Activated CD8-positive, alpha-beta T cell treated with anti-CD3 and anti-CD28 coated beads, Interleukin-2, amount 10 ng/mL, durations not matched to agents 7 days and 5 days (primary cell): ENCODE measurements around the gene NOX3. TPM values are rescaled to one million over a fixed set of nuclear protein-coding genes. Genes with fewer than 3 reads are reported as not detected.
"Not testable (repeated sequence)": the region's sequence is repeated elsewhere in the genome, so short reads cannot be mapped to it uniquely, and the experiment has no call there.

Experiments
- ATAC-seq: fragments of 150-1000 bp; cut with Tn5 transposase; one replicate; pipeline ENCODE4 v1.10.0; 2021; ENCODE audit warnings: moderate library complexity
- CTCF ChIA-PET: fragments of 350-600 bp; sonication (Branson Sonifier 250); formaldehyde crosslinking; loops from one replicate; lab custom pipeline; 2021; ENCODE audit warnings: antibody characterized with exemption; lab: Charles Lee
- POLR2A ChIA-PET: fragments of 350-600 bp; sonication (Branson Sonifier 250); formaldehyde crosslinking; loops from one replicate; lab custom pipeline; 2021; ENCODE audit warnings: antibody characterized with exemption; lab: Charles Lee
- DNase-seq: peaks from one replicate; pipeline ENCODE4 v3.0.0-alpha.2; 2020
- H3K27ac Mint-ChIP-seq: one replicate; pipeline ENCODE4 v1.8.0; 2021; ENCODE audit warnings: mild to moderate bottlenecking, mixed read lengths
- H3K27me3 Mint-ChIP-seq: one replicate; pipeline ENCODE4 v1.8.0; 2021; ENCODE audit warnings: low read depth, mixed read lengths
- H3K36me3 Mint-ChIP-seq: one replicate; pipeline ENCODE4 v1.8.0; 2021; ENCODE audit warnings: low read depth, mixed read lengths
- H3K4me1 Mint-ChIP-seq: one replicate; pipeline ENCODE4 v1.8.0; 2021; ENCODE audit warnings: low read depth, mixed read lengths
- H3K4me3 Mint-ChIP-seq: one replicate; pipeline ENCODE4 v1.8.0; 2021; ENCODE audit warnings: mild to moderate bottlenecking, mixed read lengths
- H3K9me3 Mint-ChIP-seq: one replicate; pipeline ENCODE4 v1.8.0; 2022; ENCODE audit warnings: mixed read lengths; ENCODE audit not compliant: insufficient read depth
- total RNA-seq, 2 experiments: library from RNA; stranded (reverse); gene quantifications; one replicate each; pipeline ENCODE4 v1.2.3, GENCODE V29; 2021

Gene NOX3
- total RNA-seq, 2 experiments from 2014 or later, result not detected

- no peaks in the 10 kb centered on the region for H3K4me1 Mint-ChIP-seq
- POLR2A ChIA-PET, result interaction anchor here (1.1 kb wide), 1 partner anchor 13 kb away, joined by 3 read pairs; no protein-coding TSS in a partner anchor
- H3K27ac Mint-ChIP-seq, result no peak overlapping the region
- CTCF ChIA-PET, result no interaction called here
- DNase-seq (no peak), ATAC-seq (no peak)
- no peaks in the 10 kb centered on the region for H3K9me3 Mint-ChIP-seq
- H3K27me3 Mint-ChIP-seq, result peaks cover 2% of the 10 kb centered on the region
- no peaks in the 10 kb centered on the region for H3K36me3 Mint-ChIP-seq
- H3K4me3 Mint-ChIP-seq, result no peak overlapping the region
Measured at GRCh38 chr6:155373276-155373675, 82.4 kb downstream of the NOX3 start.

GRCh38 chr6:155372256-155372655 lies 83.4 kb downstream of the NOX3 start:
- H3K4me1 Mint-ChIP-seq, result no peaks in the 10 kb centered on the region
- H3K36me3 Mint-ChIP-seq, result no peaks in the 10 kb centered on the region
- no peak overlapping the region for H3K4me3 Mint-ChIP-seq
- H3K27ac Mint-ChIP-seq, result no peak overlapping the region
- no peak for DNase-seq
- POLR2A ChIA-PET, result no interaction called here
- CTCF ChIA-PET, result no interaction called here
- peaks cover 2% of the 10 kb centered on the region for H3K27me3 Mint-ChIP-seq
- no peaks in the 10 kb centered on the region for H3K9me3 Mint-ChIP-seq
- no peak for ATAC-seq

GRCh38 chr6:155371230-155371629 lies 84.4 kb downstream of the NOX3 start:
- CTCF ChIA-PET, result no interaction called here
- H3K27me3 Mint-ChIP-seq, result peaks cover 2% of the 10 kb centered on the region
- no peak overlapping the region for H3K27ac Mint-ChIP-seq
- H3K9me3 Mint-ChIP-seq, result peaks cover under 1% of the 10 kb centered on the region
- no peak for ATAC-seq
- DNase-seq, result no peak
- no peaks in the 10 kb centered on the region for H3K36me3 Mint-ChIP-seq
- POLR2A ChIA-PET, result no interaction called here
- no peaks in the 10 kb centered on the region for H3K4me1 Mint-ChIP-seq
- H3K4me3 Mint-ChIP-seq, result no peak overlapping the region

DNA sequence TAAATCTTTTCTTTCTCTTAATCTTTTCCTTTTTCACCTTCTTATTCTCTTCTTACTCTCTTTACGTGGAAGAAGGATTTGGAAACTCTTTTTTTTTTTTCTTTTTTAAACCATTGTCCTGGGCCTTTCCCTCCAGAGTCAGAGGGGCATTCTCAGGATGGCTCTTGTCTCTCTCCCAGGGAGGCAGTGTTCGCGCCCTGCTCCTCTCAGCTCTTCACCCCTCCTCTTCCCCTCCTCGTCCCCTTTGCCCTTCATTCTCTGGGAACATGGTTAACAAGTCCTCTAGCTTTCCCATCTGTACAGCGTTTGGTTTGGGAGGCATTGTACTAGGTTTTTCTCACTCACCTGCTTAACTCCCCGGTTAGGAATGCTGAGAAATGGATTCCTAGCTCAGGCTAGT lies 89.3 kb downstream of the NOX3 start:
- peaks cover 10% of the 10 kb centered on the region for H3K9me3 Mint-ChIP-seq
- H3K36me3 Mint-ChIP-seq, result no peaks in the 10 kb centered on the region
- H3K27ac Mint-ChIP-seq, result no peak overlapping the region
- no peak for ATAC-seq
- no peak overlapping the region for H3K4me3 Mint-ChIP-seq
- DNase-seq, result no peak
- CTCF ChIA-PET, result no interaction called here
- H3K4me1 Mint-ChIP-seq, result no peaks in the 10 kb centered on the region
- POLR2A ChIA-PET, result no interaction called here
- H3K27me3 Mint-ChIP-seq, result peaks cover 2% of the 10 kb centered on the region

DNA sequence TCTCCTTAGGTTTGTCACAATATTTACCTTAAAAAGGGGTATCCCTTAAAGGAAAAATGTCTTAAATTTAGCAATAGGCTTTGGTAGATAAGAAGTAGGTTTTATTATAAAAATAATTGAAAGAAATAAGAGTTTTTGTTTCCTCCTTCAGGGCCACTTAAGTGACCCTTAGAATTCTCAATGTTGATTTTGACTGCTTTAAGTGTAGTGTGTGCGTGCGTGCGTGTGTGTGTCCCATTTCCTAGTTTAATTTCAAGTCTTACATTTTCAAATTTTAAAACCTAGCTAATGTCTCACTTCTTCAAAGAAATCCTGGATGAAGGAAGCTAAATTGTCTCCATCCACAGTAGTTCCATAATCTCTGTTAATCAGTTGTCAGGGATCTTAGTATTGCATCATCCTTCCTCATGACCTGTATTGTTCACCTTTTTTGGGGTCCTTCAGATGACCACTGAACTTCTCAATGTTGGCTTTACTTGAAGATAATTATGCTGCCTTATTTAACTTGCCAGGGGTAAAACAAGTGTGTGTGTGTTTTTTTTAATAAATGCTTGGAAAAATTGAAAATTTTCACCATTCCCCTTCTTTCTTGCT lies 90.7 kb downstream of the NOX3 start:
- CTCF ChIA-PET, result no interaction called here
- H3K27ac Mint-ChIP-seq, result no peak overlapping the region

GRCh38 chr6:155364021-155364420 lies 91.6 kb downstream of the NOX3 start:
- H3K4me3 Mint-ChIP-seq, H3K27ac Mint-ChIP-seq, DNase-seq, H3K36me3 Mint-ChIP-seq, CTCF ChIA-PET, ATAC-seq, H3K27me3 Mint-ChIP-seq, H3K4me1 Mint-ChIP-seq: not testable (repeated sequence)
- peaks cover 16% of the 10 kb centered on the region for H3K9me3 Mint-ChIP-seq
- POLR2A ChIA-PET, result interaction anchor here (0.8 kb wide), 1 partner anchor 23 kb away, joined by 3 read pairs; no protein-coding TSS in a partner anchor

More for the DNA sequence above, 90.7 kb downstream of the NOX3 start:
- no peak overlapping the region for H3K4me3 Mint-ChIP-seq
- POLR2A ChIA-PET, result no interaction called here
- H3K9me3 Mint-ChIP-seq, result peaks cover 16% of the 10 kb centered on the region
- ATAC-seq (no peak), DNase-seq (no peak)
- H3K36me3 Mint-ChIP-seq, result no peaks in the 10 kb centered on the region
- peaks cover 5% of the 10 kb centered on the region for H3K27me3 Mint-ChIP-seq
- no peaks in the 10 kb centered on the region for H3K4me1 Mint-ChIP-seq

- H3K27me3 Mint-ChIP-seq, H3K27ac Mint-ChIP-seq, CTCF ChIA-PET, DNase-seq, ATAC-seq, H3K36me3 Mint-ChIP-seq, H3K4me1 Mint-ChIP-seq, H3K4me3 Mint-ChIP-seq: not testable (repeated sequence)
- POLR2A ChIA-PET, result interaction anchor here (0.5 kb wide), 1 partner anchor 176 kb away, joined by 3 read pairs; no protein-coding TSS in a partner anchor
- peaks cover 16% of the 10 kb centered on the region for H3K9me3 Mint-ChIP-seq
Measured at GRCh38 chr6:155362968-155363632, 92.5 kb downstream of the NOX3 start.

GRCh38 chr6:155354167-155354566 lies 101.5 kb downstream of the NOX3 start:
- peaks cover 22% of the 10 kb centered on the region for H3K9me3 Mint-ChIP-seq
- ChIA-PET CTCF (no interaction called here), POLR2A (no interaction called here)
- DNase-seq (no peak), ATAC-seq (no peak)
- H3K27me3 Mint-ChIP-seq, result peaks cover 2% of the 10 kb centered on the region
- H3K4me3 Mint-ChIP-seq, result no peak overlapping the region
- H3K4me1 Mint-ChIP-seq, result no peaks in the 10 kb centered on the region
- H3K36me3 Mint-ChIP-seq, result peaks cover 2% of the 10 kb centered on the region
- H3K27ac Mint-ChIP-seq, result no peak overlapping the region

DNA sequence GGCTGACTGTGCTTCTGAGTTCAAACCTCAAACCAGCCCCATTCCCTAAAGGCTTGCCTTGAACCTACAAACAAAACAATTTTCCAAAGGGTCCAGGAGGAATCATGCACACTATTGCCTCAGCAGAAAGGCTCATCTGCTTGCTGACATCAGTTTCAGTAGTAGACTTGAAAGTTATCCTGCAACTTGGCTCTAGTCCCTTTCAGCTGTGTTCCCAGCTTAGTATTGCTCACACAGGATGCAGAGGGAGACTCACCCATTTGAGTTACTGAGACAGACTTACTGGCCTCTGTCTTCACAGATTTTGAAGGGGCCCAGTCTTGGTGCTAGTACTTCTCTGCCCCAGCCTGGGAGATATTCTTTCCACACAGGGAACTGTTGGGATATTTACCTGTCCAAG lies 102.8 kb downstream of the NOX3 start:
- H3K4me3 Mint-ChIP-seq, result no peak overlapping the region
- ChIA-PET CTCF (no interaction called here), POLR2A (no interaction called here)
- H3K4me1 Mint-ChIP-seq, result no peaks in the 10 kb centered on the region
- peaks cover 2% of the 10 kb centered on the region for H3K36me3 Mint-ChIP-seq
- no peak for DNase-seq
- no peak for ATAC-seq
- H3K27ac Mint-ChIP-seq, result no peak overlapping the region
- no peaks in the 10 kb centered on the region for H3K27me3 Mint-ChIP-seq
- H3K9me3 Mint-ChIP-seq, result peaks cover 30% of the 10 kb centered on the region

DNA sequence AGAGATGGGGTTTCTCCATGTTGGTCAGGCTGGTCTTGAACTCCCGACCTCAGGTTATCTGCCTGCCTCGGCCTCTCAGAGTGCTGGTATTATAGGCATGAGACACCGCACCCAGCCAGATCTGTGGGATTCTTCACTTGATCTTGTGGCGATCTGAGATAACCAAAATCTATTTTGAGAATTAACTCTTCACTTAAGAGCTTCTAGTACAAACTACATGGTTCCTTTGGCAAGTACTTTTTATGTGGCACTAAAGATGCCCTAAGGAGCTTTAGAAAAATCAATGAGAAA lies 103.6 kb downstream of the NOX3 start:
- Mint-ChIP-seq H3K4me1 (no peaks in the 10 kb centered on the region), H3K36me3 (peaks cover 2% of the 10 kb centered on the region), H3K9me3 (peaks cover 34% of the 10 kb centered on the region), H3K27me3 (no peaks in the 10 kb centered on the region), H3K27ac (no peak overlapping the region), H3K4me3 (no peak overlapping the region)
- POLR2A ChIA-PET, result no interaction called here
- DNase-seq, result no peak
- CTCF ChIA-PET, result no interaction called here
- no peak for ATAC-seq

GRCh38 chr6:155351273-155352129 lies 104.1 kb downstream of the NOX3 start:
- no peaks in the 10 kb centered on the region for H3K27me3 Mint-ChIP-seq
- H3K9me3 Mint-ChIP-seq, result peaks cover 40% of the 10 kb centered on the region
- no peak overlapping the region for H3K27ac Mint-ChIP-seq
- H3K36me3 Mint-ChIP-seq, result peaks cover 3% of the 10 kb centered on the region
- ChIA-PET POLR2A (no interaction called here), CTCF (no interaction called here)
- DNase-seq, result no peak
- no peaks in the 10 kb centered on the region for H3K4me1 Mint-ChIP-seq
- no peak for ATAC-seq
- H3K4me3 Mint-ChIP-seq, result no peak overlapping the region

- DNase-seq (no peak), ATAC-seq (no peak)
- ChIA-PET CTCF (no interaction called here), POLR2A (interaction anchor here (0.6 to 1.7 kb wide), 2 partner anchors 11 to 975 kb away, joined by 3 read pairs; no protein-coding TSS in a partner anchor)
- Mint-ChIP-seq H3K4me1 (no peaks in the 10 kb centered on the region), H3K4me3 (no peak overlapping the region), H3K27ac (no peak overlapping the region), H3K27me3 (no peaks in the 10 kb centered on the region), H3K36me3 (peaks cover 3% of the 10 kb centered on the region), H3K9me3 (peaks cover 40% of the 10 kb centered on the region)
Measured at GRCh38 chr6:155349956-155350355, 105.7 kb downstream of the NOX3 start.
